ENCODE measurements around the gene SLC22A3. TPM values are rescaled to one million over a fixed set of nuclear protein-coding genes. Genes with fewer than 3 reads are reported as not detected.

The SLC22A3 gene
- polyA plus RNA-seq, 2 of the 4 experiments (the other 2 are of a cell fraction) = 44.9 to 57.4 TPM

GRCh38 chr6:160489091-160489490 is 140.9 kb downstream of the SLC22A3 start (continued):
- TF ChIP-seq HMGXB4 (CRISPR knock-in tag; IDR thresholded peaks at IDR 0.05; ENCODE audit: borderline replicate concordance) (no peak), CTCF (IDR thresholded peaks at IDR 0.05) (no peak), RNF2 (IDR thresholded peaks at IDR 0.05; ENCODE audit: borderline replicate concordance, low read depth) (no peak), CHD2 (IDR thresholded peaks at IDR 0.05; ENCODE audit: low read length, partially characterized antibody) (no peak), MAZ (IDR thresholded peaks at IDR 0.05; ENCODE audit: borderline replicate concordance, low read depth, low read length) (no peak), NR3C1 (IDR thresholded peaks at IDR 0.05) (no peak), BHLHE40 (IDR thresholded peaks at IDR 0.05; ENCODE audit: low read depth, low read length) (no peak), ATOH8 (CRISPR knock-in tag; IDR thresholded peaks at IDR 0.05; ENCODE audit: low read depth) (no peak), PHF8 (IDR thresholded peaks at IDR 0.05; ENCODE audit: borderline replicate concordance, low read depth) (no peak)

GRCh38 chr6:160494576-160494975 is 146.4 kb downstream of the SLC22A3 start:
- ChIA-PET CTCF (no interaction called here), POLR2A (no interaction called here)
- Histone ChIP-seq H3K27ac (no peak overlapping the region), H3K9me3 (no peaks in the 10 kb centered on the region), H3K4me3 (no peak overlapping the region), H3K4me1 (no peaks in the 10 kb centered on the region), H3K4me2 (no peak overlapping the region)
- ATAC-seq (no peak), FAIRE-seq (no peak), DNase-seq (ENCODE audit: low read depth in 1 of 2, low spot score in 1 of 2) (no peak)
- TF ChIP-seq HEYL (CRISPR knock-in tag; IDR thresholded peaks at IDR 0.05) = no peak
- TF ChIP-seq HOXA7 (CRISPR knock-in tag; IDR thresholded peaks at IDR 0.05) = no peak
- TF ChIP-seq RFX5 (IDR thresholded peaks at IDR 0.05) = no peak
- TF ChIP-seq MAFK (IDR thresholded peaks at IDR 0.05; ENCODE audit: partially characterized antibody) = no peak
- no peak for TF ChIP-seq EHMT2 (IDR thresholded peaks at IDR 0.05; ENCODE audit: low read depth)
- TF ChIP-seq E2F6 (IDR thresholded peaks at IDR 0.05; ENCODE audit: borderline replicate concordance, low read depth) = no peak
- TF ChIP-seq MYC (IDR thresholded peaks at IDR 0.05; ENCODE audit: borderline replicate concordance, low read length) = no peak
- no peak for TF ChIP-seq HDAC2 (IDR thresholded peaks at IDR 0.05)
- TF ChIP-seq POLR2A (IDR thresholded peaks at IDR 0.05; ENCODE audit: low read length) = no peak
- TF ChIP-seq ZNF302 (CRISPR knock-in tag; IDR thresholded peaks at IDR 0.05) = no peak
- no peak for TF ChIP-seq FOSB (CRISPR knock-in tag; IDR thresholded peaks at IDR 0.05)
- no peak for TF ChIP-seq EHF (CRISPR knock-in tag; IDR thresholded peaks at IDR 0.05)
- no peak for TF ChIP-seq BCL3 (IDR thresholded peaks at IDR 0.05)
- no peak for TF ChIP-seq ELK1 (IDR thresholded peaks at IDR 0.05; ENCODE audit: low read depth, low read length)
- no peak for TF ChIP-seq RAD21 (conservative IDR thresholded peaks at IDR 0.05 in 1 of 2, IDR thresholded peaks at IDR 0.05 in 1 of 2)
- TF ChIP-seq SREBF2 (IDR thresholded peaks at IDR 0.05) = no peak
- WGBS (ENCODE audit: missing lambda C conversion rate) = 78% methylated on average over 3 of the region's 3 CpGs
